CD4-positive, alpha-beta T cell treated with Interleukin-17A for 1 hour (primary cell): ENCODE results near the gene CCDC60.
A peak's percentile ranks its signal among the peaks of the same experiment; 100 is the strongest.

Source experiments
- DNase-seq: peaks from one replicate; pipeline ENCODE4 v3.0.0-alpha.2; 2020

CCDC60 gene

GRCh38 chr12:119450771-119451170 lies 116.2 kb downstream of the CCDC60 start:
- DNase-seq = no peak

- no peak for DNase-seq
Measured at GRCh38 chr12:119456824-119457223, 122.3 kb downstream of the CCDC60 start.

- no peak for DNase-seq
Measured at GRCh38 chr12:119457271-119457670, 122.7 kb downstream of the CCDC60 start.

GRCh38 chr12:119459481-119459880 lies 125.0 kb downstream of the CCDC60 start:
- DNase-seq = no peak

- no peak for DNase-seq
Measured at GRCh38 chr12:119460876-119461275, 126.3 kb downstream of the CCDC60 start.

GRCh38 chr12:119461636-119462214 lies 127.2 kb downstream of the CCDC60 start:
- DNase-seq = no peak

GRCh38 chr12:119463211-119463926 lies 128.8 kb downstream of the CCDC60 start:
- no peak for DNase-seq

GRCh38 chr12:119468296-119468695 lies 133.8 kb downstream of the CCDC60 start:
- DNase-seq = no peak

- DNase-seq = no peak
Measured at GRCh38 chr12:119475650-119476049, 141.1 kb downstream of the CCDC60 start.

- no peak for DNase-seq
Measured at GRCh38 chr12:119476951-119477350, 142.4 kb downstream of the CCDC60 start.

GRCh38 chr12:119479121-119479561 lies 144.6 kb downstream of the CCDC60 start:
- no peak for DNase-seq

GRCh38 chr12:119480551-119480950 lies 146.0 kb downstream of the CCDC60 start:
- DNase-seq = no peak

- no peak for DNase-seq
Measured at GRCh38 chr12:119486599-119487154, 152.1 kb downstream of the CCDC60 start.

- no peak for DNase-seq
Measured at GRCh38 chr12:119491814-119492213, 157.3 kb downstream of the CCDC60 start.

- no peak for DNase-seq
Measured at GRCh38 chr12:119500209-119500608, 165.7 kb downstream of the CCDC60 start.

- DNase-seq = no peak
Measured at GRCh38 chr12:119501052-119501451, 166.5 kb downstream of the CCDC60 start.

GRCh38 chr12:119505001-119505400 lies 170.5 kb downstream of the CCDC60 start:
- no peak for DNase-seq

GRCh38 chr12:119512772-119513497 lies 178.4 kb downstream of the CCDC60 start:
- DNase-seq = no peak

GRCh38 chr12:119528241-119528640 lies 193.7 kb downstream of the CCDC60 start:
- no peak for DNase-seq

GRCh38 chr12:119540476-119540875 lies 205.9 kb downstream of the CCDC60 start:
- no peak for DNase-seq

GRCh38 chr12:119544765-119545625 lies 210.5 kb downstream of the CCDC60 start:
- DNase-seq = peak; percentile 57

GRCh38 chr12:119546340-119546739 lies 211.8 kb downstream of the CCDC60 start:
- no peak for DNase-seq

- DNase-seq = no peak
Measured at GRCh38 chr12:119547001-119547400, 212.5 kb downstream of the CCDC60 start.
